GM23338 (cell line): Measurements from ENCODE around the gene CDH15. TPM values are rescaled to one million over a fixed set of nuclear protein-coding genes. Genes with fewer than 3 reads are reported as not detected.

Experiments used
- ATAC-seq: fragments of 200-7000 bp; cut with Tn5 transposase; 3 replicates; pipeline ENCODE4 v1.9.1; 2020
- DNase-seq: peaks from one replicate; pipeline ENCODE4 v3.0.0-alpha.2; 2015; ENCODE audit warnings: low spot score
- H2AFZ ChIP-seq: fragments of 200-600 bp; sonication (generic); 2 replicates; pipeline ENCODE4 v1.8.0; 2016; ENCODE audit warnings: antibody characterized with exemption, mild to moderate bottlenecking, moderate library complexity
- H3F3A ChIP-seq: fragments of 200-600 bp; sonication (generic); replicated peaks from 2 replicates; pipeline ENCODE4 v1.8.0; 2017; ENCODE audit warnings: antibody characterized with exemption, mixed run types, low read depth
- H3K27ac ChIP-seq: fragments of 200-600 bp; sonication (generic); 2 replicates; pipeline ENCODE4 v1.6.1; 2016; ENCODE audit warnings: low read depth
- H3K27me3 ChIP-seq: fragments of 200-600 bp; sonication (generic); 2 replicates; pipeline ENCODE4 v1.8.0; 2016; ENCODE audit warnings: mild to moderate bottlenecking, mixed run types, moderate library complexity; ENCODE audit not compliant: insufficient read depth
- H3K36me3 ChIP-seq: fragments of 200-600 bp; sonication (generic); 2 replicates; pipeline ENCODE4 v1.8.0; 2016; ENCODE audit warnings: mild to moderate bottlenecking; ENCODE audit not compliant: insufficient read depth
- H3K4me1 ChIP-seq: fragments of 200-600 bp; sonication (generic); 2 replicates; pipeline ENCODE4 v1.8.0; 2016; ENCODE audit warnings: mild to moderate bottlenecking, moderate library complexity; ENCODE audit not compliant: insufficient read depth
- H3K4me2 ChIP-seq: fragments of 200-600 bp; sonication (generic); 2 replicates; pipeline ENCODE4 v1.7.1; 2017; ENCODE audit warnings: mixed run types
- H3K4me3 ChIP-seq: fragments of 200-600 bp; sonication (generic); 2 replicates; pipeline ENCODE4 v1.6.1; 2016; ENCODE audit warnings: mixed run types
- H3K79me2 ChIP-seq: fragments of 200-600 bp; sonication (generic); replicated peaks from 2 replicates; pipeline ENCODE4 v1.8.0; 2017; ENCODE audit warnings: mild to moderate bottlenecking; ENCODE audit not compliant: insufficient read depth
- H3K9me2 ChIP-seq: fragments of 200-600 bp; sonication (generic); 2 replicates; pipeline ENCODE4 v1.8.0; 2017; ENCODE audit not compliant: insufficient read depth
- H4K20me1 ChIP-seq: fragments of 200-600 bp; sonication (generic); replicated peaks from 2 replicates; pipeline ENCODE4 v1.8.0; 2017; ENCODE audit warnings: mild to moderate bottlenecking; ENCODE audit not compliant: insufficient read depth
- H3K27ac Mint-ChIP-seq: 2 replicates; pipeline ENCODE4 v1.8.0; 2020; ENCODE audit warnings: inconsistent platforms, mild to moderate bottlenecking, moderate library complexity, mixed read lengths
- H3K27me3 Mint-ChIP-seq: 3 replicates; pipeline ENCODE4 v1.8.0; 2022; ENCODE audit warnings: low read depth, mild to moderate bottlenecking, moderate library complexity, mixed read lengths, inconsistent platforms; ENCODE audit not compliant: insufficient read depth, poor library complexity
- H3K36me3 Mint-ChIP-seq: 3 replicates; pipeline ENCODE4 v1.8.0; 2021; ENCODE audit warnings: low read depth, mild to moderate bottlenecking, inconsistent platforms, moderate library complexity, mixed read lengths
- H3K4me1 Mint-ChIP-seq: 3 replicates; pipeline ENCODE4 v1.8.0; 2020; ENCODE audit warnings: mild to moderate bottlenecking, inconsistent platforms, mixed read lengths
- H3K4me3 Mint-ChIP-seq: 3 replicates; pipeline ENCODE4 v1.8.0; 2021; ENCODE audit warnings: moderate library complexity, mild to moderate bottlenecking, inconsistent platforms, mixed read lengths
- H3K9me3 Mint-ChIP-seq: 3 replicates; pipeline ENCODE4 v1.8.0; 2020; ENCODE audit warnings: moderate library complexity, mild to moderate bottlenecking, inconsistent platforms, mixed read lengths
- CREB1 ChIP-seq: fragments of 250-450 bp; sonication (Bioruptor Pico); IDR thresholded peaks from 2 replicates; pipeline ENCODE4 v1.5.0; 2020; ENCODE audit warnings: low read depth, mild to moderate bottlenecking, moderate library complexity
- CTCF ChIP-seq, 2 experiments: fragments of 200-600 bp in 1 of 2; sonication (generic) in 1 of 2; conservative IDR thresholded peaks; 2 replicates each; pipeline versions ENCODE4 v1.5.1 to v1.6.1; 2016 to 2017; ENCODE audit warnings: antibody characterized with exemption in 2 of 2, low read depth in 2 of 2, mild to moderate bottlenecking in 2 of 2, moderate library complexity in 1 of 2
- ETS1 ChIP-seq: IDR thresholded peaks from 2 replicates; pipeline ENCODE4 v1.6.1; 2016; ENCODE audit warnings: antibody characterized with exemption
- EZH2 ChIP-seq: fragments of 200-600 bp; sonication (generic); IDR thresholded peaks from one replicate; pipeline ENCODE4 v1.8.0; 2017; ENCODE audit warnings: antibody characterized with exemption, mild to moderate bottlenecking, low read depth; ENCODE audit not compliant: unreplicated experiment
- EZH2phosphoT487 ChIP-seq: fragments of 200-600 bp; sonication (generic); IDR thresholded peaks from one replicate; pipeline ENCODE4 v1.8.1; 2018; ENCODE audit warnings: antibody characterized with exemption; ENCODE audit not compliant: unreplicated experiment
- JUNB ChIP-seq: IDR thresholded peaks from one replicate; pipeline ENCODE4 v1.6.1; 2016; ENCODE audit warnings: antibody characterized with exemption; ENCODE audit not compliant: unreplicated experiment
- POLR2AphosphoS5 ChIP-seq: IDR thresholded peaks from 2 replicates; pipeline ENCODE4 v1.6.1; 2016; ENCODE audit warnings: antibody characterized with exemption, low read depth
- STAT1 ChIP-seq: IDR thresholded peaks from one replicate; pipeline ENCODE4 v1.6.1; 2016; ENCODE audit warnings: antibody characterized with exemption; ENCODE audit not compliant: unreplicated experiment
- ZNF114 ChIP-seq: fragments of 250-450 bp; sonication (Bioruptor Pico); IDR thresholded peaks from 2 replicates; pipeline ENCODE4 v1.5.0; 2020; ENCODE audit warnings: mild to moderate bottlenecking, moderate library complexity
- ZNF331 ChIP-seq: fragments of 250-450 bp; sonication (Bioruptor Pico); IDR thresholded peaks from 2 replicates; pipeline ENCODE4 v1.5.0; 2020; ENCODE audit warnings: low read depth, mild to moderate bottlenecking, moderate library complexity
- ZNF462 ChIP-seq: fragments of 250-450 bp; sonication (Bioruptor Pico); IDR thresholded peaks from 2 replicates; pipeline ENCODE4 v1.5.0; 2020; ENCODE audit warnings: mild to moderate bottlenecking, moderate library complexity
- polyA plus RNA-seq: library from polyadenylated mRNA; unstranded; fragments of >200 nt; fragmentation: Nextera tagmentation; extraction: Ambion mirVana; gene quantifications from 2 replicates; pipeline ENCODE4 v1.2.1, GENCODE V29; 2016
- total RNA-seq: library from RNA; depleted of rRNA; stranded (reverse); fragments of >200 nt; shearing (Covaris generic); gene quantifications from 2 replicates; pipeline ENCODE4 v1.2.3, GENCODE V29; 2014

CDH15 gene
- total and polyA plus RNA-seq, 2 experiments from 2014 or later = 0.61 to 1.0 TPM

GRCh38 chr16:89177501-89177900, 6.0 kb downstream of the CDH15 start (continued):
- TF ChIP-seq CTCF (conservative IDR thresholded peaks at IDR 0.05; ENCODE audit: low read depth in 2 of 2) = no peak
- TF ChIP-seq ETS1 = no peak

- H3K79me2 ChIP-seq = no peaks in the 10 kb centered on the region
These were observed 7.1 kb downstream of the CDH15 start for GRCh38 chr16:89178453-89179147.

More at GRCh38 chr16:89178453-89179147, 7.1 kb downstream of the CDH15 start:
- Mint-ChIP-seq H3K9me3 (no peaks in the 10 kb centered on the region), H3K27me3 (peaks cover 6% of the 10 kb centered on the region), H3K27ac (no peak overlapping the region), H3K36me3 (no peaks in the 10 kb centered on the region), H3K4me1 (peaks cover 3% of the 10 kb centered on the region), H3K4me3 (no peak overlapping the region)
- Histone ChIP-seq H3K27ac (no peak overlapping the region), H3K4me2 (no peak overlapping the region), H3K27me3 (no peaks in the 10 kb centered on the region), H3F3A (no peaks in the 10 kb centered on the region), H3K36me3 (no peaks in the 10 kb centered on the region), H4K20me1 (no peaks in the 10 kb centered on the region), H3K9me2 (no peaks in the 10 kb centered on the region), H2AFZ (no peak overlapping the region), H3K4me3 (no peak overlapping the region), H3K4me1 (peaks cover 2% of the 10 kb centered on the region; the same call in 1 of the 2 replicates)
- DNase-seq (no peak), ATAC-seq (no peak)
- TF ChIP-seq STAT1 (no peak), ZNF114 (CRISPR knock-in tag) (no peak), ZNF331 (CRISPR knock-in tag) (no peak), EZH2 (no peak), CTCF (conservative IDR thresholded peaks at IDR 0.05; ENCODE audit: low read depth in 2 of 2) (no peak), EZH2phosphoT487 (no peak), POLR2AphosphoS5 (no peak), ZNF462 (CRISPR knock-in tag) (no peak), JUNB (no peak), CREB1 (no peak)
